Skeletal muscle tissue (tissue), 4 donors: ENCODE results near the gene GZMA. TPM values are rescaled to one million over a fixed set of nuclear protein-coding genes. Genes with fewer than 3 reads are reported as not detected.
"Not testable (repeated sequence)": the region's sequence is repeated elsewhere in the genome, so short reads cannot be mapped to it uniquely, and the experiment has no call there.

ENCODE experiments used
- H3K27ac ChIP-seq: one replicate; pipeline ENCODE4 v1.7.0; 2013; ENCODE audit warnings: mild to moderate bottlenecking, low read depth, low read length, inconsistent platforms
- H3K27me3 ChIP-seq, 3 donors: one replicate each; pipeline ENCODE4 v1.7.0; 2013; ENCODE audit warnings: low read length in 3 of 3; ENCODE audit not compliant: control insufficient read depth in 3 of 3, insufficient read depth in 3 of 3
- H3K36me3 ChIP-seq, 3 donors: one replicate each; pipeline ENCODE4 v1.7.0; 2013; ENCODE audit warnings: low read length in 3 of 3; ENCODE audit not compliant: control insufficient read depth in 3 of 3, insufficient read depth in 3 of 3
- H3K4me1 ChIP-seq, 3 donors: one replicate each; pipeline ENCODE4 v1.7.0; 2013; ENCODE audit warnings: low read length in 3 of 3, mild to moderate bottlenecking in 3 of 3; ENCODE audit not compliant: control insufficient read depth in 3 of 3, insufficient read depth in 3 of 3
- H3K4me3 ChIP-seq, 3 donors: one replicate each; pipeline ENCODE4 v1.7.0; 2013; ENCODE audit warnings: low read length in 3 of 3
- H3K9ac ChIP-seq, 3 donors: one replicate each; pipeline ENCODE4 v1.7.0; 2013; ENCODE audit warnings: low read length in 3 of 3, mild to moderate bottlenecking in 3 of 3, moderate library complexity in 2 of 3, low read depth in 1 of 3
- H3K9me3 ChIP-seq, 3 donors: one replicate each; pipeline ENCODE4 v1.7.0; 2013; ENCODE audit warnings: low read length in 3 of 3; ENCODE audit not compliant: control insufficient read depth in 3 of 3
- total RNA-seq: library from RNA; depleted of rRNA; stranded (reverse); fragments of >200 nt; gene quantifications from one replicate; pipeline ENCODE4 v1.2.3, GENCODE V29; 2014
- donor health status: Osteomylitis.

Gene GZMA
- total RNA-seq, 1 donor from 2014 or later = 0.52 TPM

DNA sequence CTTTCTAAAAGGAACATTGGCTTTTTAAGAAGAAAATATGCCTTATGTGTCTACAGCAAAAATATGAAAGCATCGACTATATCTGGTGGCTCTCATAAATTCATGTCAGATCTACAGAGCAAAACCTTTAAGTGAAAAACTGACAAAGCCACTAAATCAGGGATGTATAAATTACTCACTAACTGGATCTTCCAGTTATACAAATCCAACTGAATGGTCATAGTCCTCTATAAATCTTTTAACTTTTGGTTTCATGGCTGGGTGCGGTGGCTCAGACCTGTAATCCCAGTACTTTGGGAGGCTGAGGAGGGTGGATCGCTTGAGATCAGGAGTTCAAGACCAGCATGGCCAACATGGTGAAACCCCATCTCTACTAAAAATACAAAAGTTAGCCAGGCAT, 29.2 kb upstream of the GZMA start:
- no peaks in the 10 kb centered on the region for H3K36me3 ChIP-seq
- H3K4me1 ChIP-seq = no peaks in the 10 kb centered on the region
- no peak overlapping the region for H3K4me3 ChIP-seq
- no peaks in the 10 kb centered on the region for H3K9me3 ChIP-seq
- H3K27me3 ChIP-seq = no peaks in the 10 kb centered on the region
- H3K27ac ChIP-seq = no peak overlapping the region
- H3K9ac ChIP-seq = no peak overlapping the region

GRCh38 chr5:55081541-55081940, 20.9 kb upstream of the GZMA start:
- peaks cover 0 to 2% (median 0%) of the 10 kb centered on the region in 3 donors for H3K9me3 ChIP-seq
- H3K4me1 ChIP-seq = no peaks in the 10 kb centered on the region
- H3K27me3 ChIP-seq = no peaks in the 10 kb centered on the region
- no peaks in the 10 kb centered on the region for H3K36me3 ChIP-seq
- no peak overlapping the region for H3K9ac ChIP-seq
- H3K27ac ChIP-seq = no peak overlapping the region
- no peak overlapping the region for H3K4me3 ChIP-seq

DNA sequence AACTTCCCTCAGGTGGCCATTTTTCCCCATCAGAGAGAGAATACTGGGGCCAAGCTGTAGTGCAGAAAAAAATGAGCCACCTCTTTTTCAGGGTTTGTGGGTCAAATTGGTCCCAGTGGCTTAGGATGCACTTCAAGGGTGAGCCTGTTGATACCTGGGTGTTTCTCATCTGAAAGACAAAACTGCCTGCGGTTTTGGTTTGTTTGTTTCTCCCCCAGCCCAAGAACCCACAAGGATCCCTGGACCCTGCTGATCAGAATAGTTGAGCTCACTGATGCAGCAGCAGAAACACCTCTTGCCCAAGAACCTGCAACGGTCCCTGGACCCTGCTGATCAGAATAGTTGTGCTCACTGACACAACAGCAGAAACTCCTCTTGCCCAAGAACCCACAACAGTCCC, 13.1 kb upstream of the GZMA start:
- H3K27me3 ChIP-seq, H3K9me3 ChIP-seq, H3K36me3 ChIP-seq, H3K4me3 ChIP-seq, H3K9ac ChIP-seq, H3K27ac ChIP-seq, H3K4me1 ChIP-seq: not testable (repeated sequence)

DNA sequence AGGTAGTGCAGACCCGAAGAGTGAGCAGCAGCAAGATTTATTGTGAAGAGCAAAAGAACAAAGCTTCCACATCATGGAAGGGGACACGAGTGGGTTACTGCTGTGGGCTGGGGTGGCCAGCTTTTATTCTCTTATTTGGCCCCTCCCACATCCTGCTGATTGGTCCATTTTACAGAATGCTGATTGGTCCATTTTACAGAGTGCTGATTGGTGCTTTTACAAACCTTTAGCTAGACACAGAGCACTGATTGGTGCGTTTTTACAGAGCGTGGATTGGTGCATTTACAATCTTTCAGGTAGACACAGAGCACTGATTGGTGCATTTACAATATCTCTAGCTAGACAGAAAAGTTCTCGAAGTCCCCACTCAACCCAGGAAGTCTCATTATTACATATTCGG, 11.4 kb upstream of the GZMA start:
- not testable (repeated sequence) for H3K4me1 ChIP-seq, H3K27me3 ChIP-seq, H3K27ac ChIP-seq, H3K4me3 ChIP-seq, H3K36me3 ChIP-seq, H3K9me3 ChIP-seq, H3K9ac ChIP-seq

- H3K9me3 ChIP-seq = no peaks in the 10 kb centered on the region
- H3K27me3 ChIP-seq = no peaks in the 10 kb centered on the region
- no peaks in the 10 kb centered on the region for H3K4me1 ChIP-seq
- H3K27ac ChIP-seq = no peak overlapping the region
- no peak overlapping the region for H3K4me3 ChIP-seq
- no peaks in the 10 kb centered on the region for H3K36me3 ChIP-seq
- H3K9ac ChIP-seq = no peak overlapping the region
Observed at GRCh38 chr5:55096182-55096581, 6.3 kb upstream of the GZMA start.

DNA sequence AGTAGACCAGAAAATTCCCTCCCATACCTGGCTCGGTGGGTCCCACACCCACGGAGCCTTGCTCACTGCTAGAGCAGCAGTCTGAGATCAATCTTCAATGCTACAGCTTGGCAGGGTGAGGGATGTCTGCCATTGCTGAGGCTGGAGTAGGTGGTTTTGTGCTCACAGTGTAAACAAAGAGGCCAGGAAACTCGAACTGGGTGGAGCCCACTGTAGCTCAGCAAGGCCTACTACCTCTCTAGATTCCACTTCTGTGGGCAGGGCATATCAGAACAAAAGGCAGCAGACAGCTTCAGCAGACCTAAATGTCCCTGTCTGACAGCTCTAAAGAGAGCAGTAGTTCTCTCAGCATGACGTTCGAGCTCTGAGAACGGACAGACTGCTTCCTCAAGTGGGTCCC, 5.6 kb upstream of the GZMA start:
- Histone ChIP-seq H3K4me1 (no peaks in the 10 kb centered on the region), H3K9me3 (no peaks in the 10 kb centered on the region), H3K27me3 (no peaks in the 10 kb centered on the region), H3K27ac (no peak overlapping the region), H3K9ac (no peak overlapping the region), H3K4me3 (no peak overlapping the region), H3K36me3 (no peaks in the 10 kb centered on the region)

GRCh38 chr5:55101148-55101547, 1.3 kb upstream of the GZMA start:
- not testable (repeated sequence) for H3K36me3 ChIP-seq, H3K4me3 ChIP-seq, H3K27ac ChIP-seq, H3K9me3 ChIP-seq, H3K4me1 ChIP-seq, H3K9ac ChIP-seq, H3K27me3 ChIP-seq

GRCh38 chr5:55101556-55102276, 730 bp upstream of the GZMA start:
- no peak overlapping the region for H3K4me3 ChIP-seq
- no peaks in the 10 kb centered on the region for H3K4me1 ChIP-seq
- H3K27ac ChIP-seq = no peak overlapping the region
- H3K9ac ChIP-seq = no peak overlapping the region
- no peaks in the 10 kb centered on the region for H3K36me3 ChIP-seq
- no peaks in the 10 kb centered on the region for H3K9me3 ChIP-seq
- H3K27me3 ChIP-seq = no peaks in the 10 kb centered on the region

GRCh38 chr5:55104036-55104772, 1.8 kb downstream of the GZMA start:
- H3K9me3 ChIP-seq = no peaks in the 10 kb centered on the region
- no peak overlapping the region for H3K9ac ChIP-seq
- H3K27ac ChIP-seq = no peak overlapping the region
- H3K27me3 ChIP-seq = peaks cover 0 to 2% (median 0%) of the 10 kb centered on the region in 3 donors
- H3K36me3 ChIP-seq = no peaks in the 10 kb centered on the region
- no peaks in the 10 kb centered on the region for H3K4me1 ChIP-seq
- no peak overlapping the region for H3K4me3 ChIP-seq

DNA sequence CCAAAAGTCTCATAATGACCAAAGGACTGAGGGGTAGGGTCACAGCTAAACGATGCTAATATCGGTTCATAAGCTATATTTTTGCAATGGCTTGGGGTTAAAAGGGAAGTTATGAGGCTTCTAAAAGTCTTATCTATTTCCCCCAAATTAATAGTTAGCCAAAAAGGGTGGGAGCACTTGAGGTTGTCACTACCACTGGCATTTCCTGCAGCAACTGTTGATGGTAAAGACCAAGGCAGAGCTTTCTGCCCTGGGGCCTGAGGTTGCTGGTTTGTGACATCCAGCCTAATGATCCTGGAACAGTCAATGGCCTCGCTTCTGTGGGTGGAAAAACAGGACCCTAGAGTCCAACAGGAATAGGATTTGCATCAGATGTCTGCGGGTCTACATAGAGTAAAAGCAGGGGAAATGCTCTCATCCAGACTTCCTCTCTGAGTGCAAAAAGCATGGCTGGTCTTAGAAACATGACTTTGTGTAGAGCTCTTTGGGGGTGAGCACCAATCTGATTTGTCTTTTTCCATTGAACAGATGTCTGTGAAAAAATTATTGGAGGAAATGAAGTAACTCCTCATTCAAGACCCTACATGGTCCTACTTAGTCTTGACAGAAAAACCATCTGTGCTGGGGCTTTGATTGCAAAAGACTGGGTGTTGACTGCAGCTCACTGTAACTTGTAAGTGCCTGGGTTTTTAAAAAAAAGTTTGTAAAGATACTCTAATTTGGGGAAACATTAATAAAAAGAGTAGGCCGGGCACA, 2.7 kb downstream of the GZMA start:
- peaks cover 0 to 2% (median 0%) of the 10 kb centered on the region in 3 donors for H3K27me3 ChIP-seq
- no peak overlapping the region for H3K9ac ChIP-seq
- no peaks in the 10 kb centered on the region for H3K36me3 ChIP-seq
- no peaks in the 10 kb centered on the region for H3K4me1 ChIP-seq
- no peaks in the 10 kb centered on the region for H3K9me3 ChIP-seq
- H3K4me3 ChIP-seq = no peak overlapping the region
- H3K27ac ChIP-seq = no peak overlapping the region
